Caco-2 (cell line): ENCODE measurements around the gene ARL6. TPM values are rescaled to one million over a fixed set of nuclear protein-coding genes. Genes with fewer than 3 reads are reported as not detected.

Source experiments
- BruUV-seq: library from RNA; stranded (reverse); fragments of 400-500 nt; replicated peaks from 2 replicates; lab custom pipeline; 2021; lab: Mats Ljungman, UMichigan
- CTCF ChIA-PET: fragments of 300-600 bp; sonication (Branson Sonifier 250); formaldehyde crosslinking; loops from one replicate; lab custom pipeline; 2022; ENCODE audit warnings: antibody characterized with exemption; lab: Charles Lee
- POLR2A ChIA-PET: fragments of 300-600 bp; sonication (Branson Sonifier 250); formaldehyde crosslinking; loops from one replicate; lab custom pipeline; 2022; ENCODE audit warnings: antibody characterized with exemption; lab: Charles Lee
- DNase-seq, 2 experiments: peaks; one replicate each; pipeline versions ENCODE4 v3.0.0 to v3.0.0-alpha.2; 2020 to 2022
- H3K27me3 ChIP-seq: replicated peaks from 2 replicates; pipeline ENCODE4 v1.6.0; 2011; ENCODE audit warnings: low read length; ENCODE audit not compliant: control insufficient read depth, insufficient read depth
- H3K36me3 ChIP-seq: 2 replicates; pipeline ENCODE4 v1.5.1; 2011; ENCODE audit warnings: low read length; ENCODE audit not compliant: control insufficient read depth, insufficient read depth
- H3K4me1 ChIP-seq: fragments of 250-450 bp; sonication (Bioruptor Pico); 2 replicates; pipeline ENCODE4 v1.5.1; 2020; ENCODE audit warnings: mild to moderate bottlenecking
- H3K4me3 ChIP-seq: 2 replicates; pipeline ENCODE4 v1.5.1; 2011; ENCODE audit warnings: low read depth, mild to moderate bottlenecking, control low read depth, low read length
- H3K9me3 ChIP-seq: fragments of 250-450 bp; sonication (Bioruptor Pico); 2 replicates; pipeline ENCODE4 v1.5.1; 2020; ENCODE audit warnings: mild to moderate bottlenecking, moderate library complexity
- H3K27ac Mint-ChIP-seq: one replicate; pipeline ENCODE4 v1.8.0; 2022; ENCODE audit warnings: mixed read lengths; ENCODE audit not compliant: unreplicated experiment
- H3K27me3 Mint-ChIP-seq: one replicate; pipeline ENCODE4 v1.8.0; 2022; ENCODE audit warnings: mixed read lengths; ENCODE audit not compliant: insufficient read depth, unreplicated experiment
- H3K36me3 Mint-ChIP-seq: one replicate; pipeline ENCODE4 v1.8.0; 2022; ENCODE audit warnings: mild to moderate bottlenecking, mixed read lengths; ENCODE audit not compliant: insufficient read depth, unreplicated experiment
- H3K4me1 Mint-ChIP-seq: one replicate; pipeline ENCODE4 v1.8.0; 2022; ENCODE audit warnings: low read depth, mixed read lengths; ENCODE audit not compliant: unreplicated experiment
- H3K4me3 Mint-ChIP-seq: one replicate; pipeline ENCODE4 v1.8.0; 2022; ENCODE audit warnings: mild to moderate bottlenecking, moderate library complexity, mixed read lengths; ENCODE audit not compliant: unreplicated experiment
- H3K9me3 Mint-ChIP-seq: one replicate; pipeline ENCODE4 v1.8.0; 2022; ENCODE audit warnings: mixed read lengths; ENCODE audit not compliant: unreplicated experiment
- intact Hi-C: fragments of 100-400 bp; cut with micrococcal nuclease; formaldehyde crosslinking; loops from one replicate; pipeline ENCODE4 v1.10.0; 2022; ENCODE audit not compliant: unreplicated experiment
- total RNA-seq: library from RNA; stranded (reverse); gene quantifications from 2 replicates; pipeline ENCODE4 v1.2.3, GENCODE V29; 2022
- TF ChIP-seq, protein P1 (sequence below), 2 experiments: fragments of 200-600 bp in 1 of 2; IDR thresholded peaks; 1 replicate in 1 of 2; 2 replicates in 1 of 2; pipeline versions ENCODE4 v1.5.1 to v1.8.0; 2011 to 2022; ENCODE audit warnings: antibody characterized with exemption in 1 of 2, control low read depth in 1 of 2, inconsistent platforms in 1 of 2, low read depth in 1 of 2, low read length in 1 of 2, mild to moderate bottlenecking in 1 of 2, moderate library complexity in 1 of 2; ENCODE audit not compliant: insufficient read depth in 1 of 2, severe bottlenecking in 1 of 2, unreplicated experiment in 1 of 2

The ARL6 gene
- total RNA-seq, 1 experiment from 2014 or later: 2.0 TPM

DNA sequence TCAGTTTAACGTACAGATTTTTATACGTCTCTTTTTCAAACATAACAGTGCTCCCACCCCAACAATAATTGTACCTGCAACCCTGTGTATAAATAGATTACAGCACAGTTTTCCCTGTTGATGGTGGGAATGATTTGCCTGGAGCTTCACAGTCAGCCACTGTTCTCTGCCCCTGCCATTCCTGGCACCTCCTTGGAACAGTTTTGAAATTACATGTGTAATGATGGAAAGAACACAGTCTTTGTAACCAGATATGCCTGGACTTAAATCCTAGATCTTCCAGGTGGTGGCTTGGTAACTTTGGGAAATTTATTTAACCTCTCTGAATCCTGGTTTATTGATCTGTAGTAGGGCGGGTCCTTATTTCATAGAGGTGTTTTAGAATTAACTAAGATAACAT lies 84.2 kb downstream of the ARL6 start:
- Histone ChIP-seq H3K36me3 (no peaks in the 10 kb centered on the region), H3K4me3 (no peak overlapping the region), H3K27me3 (no peaks in the 10 kb centered on the region), H3K9me3 (no peaks in the 10 kb centered on the region), H3K4me1 (peaks cover 4% of the 10 kb centered on the region; the same call in 1 of the 2 replicates)
- intact Hi-C loops: no loop called here
- Mint-ChIP-seq H3K4me1 (peaks cover 8% of the 10 kb centered on the region), H3K4me3 (no peak overlapping the region), H3K9me3 (no peaks in the 10 kb centered on the region), H3K27ac (no peak overlapping the region), H3K36me3 (no peaks in the 10 kb centered on the region), H3K27me3 (peaks cover 4% of the 10 kb centered on the region)
- POLR2A ChIA-PET: no interaction called here
- TF ChIP-seq, protein P1, sequence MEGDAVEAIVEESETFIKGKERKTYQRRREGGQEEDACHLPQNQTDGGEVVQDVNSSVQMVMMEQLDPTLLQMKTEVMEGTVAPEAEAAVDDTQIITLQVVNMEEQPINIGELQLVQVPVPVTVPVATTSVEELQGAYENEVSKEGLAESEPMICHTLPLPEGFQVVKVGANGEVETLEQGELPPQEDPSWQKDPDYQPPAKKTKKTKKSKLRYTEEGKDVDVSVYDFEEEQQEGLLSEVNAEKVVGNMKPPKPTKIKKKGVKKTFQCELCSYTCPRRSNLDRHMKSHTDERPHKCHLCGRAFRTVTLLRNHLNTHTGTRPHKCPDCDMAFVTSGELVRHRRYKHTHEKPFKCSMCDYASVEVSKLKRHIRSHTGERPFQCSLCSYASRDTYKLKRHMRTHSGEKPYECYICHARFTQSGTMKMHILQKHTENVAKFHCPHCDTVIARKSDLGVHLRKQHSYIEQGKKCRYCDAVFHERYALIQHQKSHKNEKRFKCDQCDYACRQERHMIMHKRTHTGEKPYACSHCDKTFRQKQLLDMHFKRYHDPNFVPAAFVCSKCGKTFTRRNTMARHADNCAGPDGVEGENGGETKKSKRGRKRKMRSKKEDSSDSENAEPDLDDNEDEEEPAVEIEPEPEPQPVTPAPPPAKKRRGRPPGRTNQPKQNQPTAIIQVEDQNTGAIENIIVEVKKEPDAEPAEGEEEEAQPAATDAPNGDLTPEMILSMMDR (IDR thresholded peaks at IDR 0.05; ENCODE audit: insufficient read depth in 1 of 2, low read depth in 1 of 2, low read length in 1 of 2, severe bottlenecking in 1 of 2, unreplicated experiment in 1 of 2): no peak
- CTCF ChIA-PET: no interaction called here
- no peak for DNase-seq
- BruUV-seq: no TSS peak

Other genes with a start within 250 kb of the ARL6 start
- 1.3 TPM in 2 replicates for gene CRYBG3, start 57.3 kb downstream of the ARL6 start, total RNA-seq
- gene RIOX2, start 207.7 kb downstream of the ARL6 start, total RNA-seq: 25.0 TPM in 2 replicates